Adrenal gland (tissue), 12 donors: ENCODE results near the gene TMEM163. TPM values are rescaled to one million over a fixed set of nuclear protein-coding genes. Genes with fewer than 3 reads are reported as not detected.
"Not testable (repeated sequence)": the region's sequence is repeated elsewhere in the genome, so short reads cannot be mapped to it uniquely, and the experiment has no call there.

ENCODE experiments used
- DNase-seq, 7 donors: peaks; one replicate each; pipeline ENCODE4 v3.0.0-alpha.2; 2019 to 2020
- H3K27ac ChIP-seq, 5 donors: fragments of 200-600 bp; sonication (generic) in 4 of 5; 1 replicate in 3 of 5; 2 replicates in 2 of 5; pipeline versions ENCODE4 v1.5.1 to v1.8.0; 2016 to 2020; ENCODE audit warnings: mild to moderate bottlenecking in 1 of 5
- H3K27me3 ChIP-seq: fragments of 200-600 bp; 2 replicates; pipeline ENCODE4 v1.8.0; 2021
- H3K36me3 ChIP-seq, 2 donors: fragments of 200-600 bp; replicated peaks in 1 of 2; 1 replicate in 1 of 2; 2 replicates in 1 of 2; pipeline versions ENCODE4 v1.5.1 to v1.8.0; 2018 to 2022
- H3K4me1 ChIP-seq, 2 donors: fragments of 200-600 bp; replicated peaks in 1 of 2; 1 replicate in 1 of 2; 2 replicates in 1 of 2; pipeline versions ENCODE4 v1.5.1 to v1.8.0; 2018 to 2021
- H3K4me3 ChIP-seq, 4 donors: fragments of 200-600 bp; sonication (generic) in 3 of 4; one replicate each; pipeline ENCODE4 v1.5.1; 2016 to 2018
- H3K9me3 ChIP-seq, 3 donors: fragments of 200-600 bp; sonication (generic) in 1 of 3; replicated peaks in 1 of 3; 1 replicate in 2 of 3; 2 replicates in 1 of 3; pipeline versions ENCODE4 v1.5.1 to v1.8.0; 2016 to 2021
- POLR2A ChIP-seq, 2 donors: fragments of 450-650 bp; IDR thresholded peaks; one replicate each; pipeline ENCODE4 v1.6.1; 2017; ENCODE audit warnings: antibody characterized with exemption in 2 of 2, mild to moderate bottlenecking in 2 of 2, moderate library complexity in 1 of 2
- WGBS, 4 donors: extraction: QIAGEN DNeasy Blood & Tissue Kit in 2 of 4; methylation state at CpG; one replicate each; pipeline versions ENCODE4 v1.1.5 to v1.1.7; 2013 to 2017; 5-methylcytosine and 5-hydroxymethylcytosine counted together
- intact Hi-C, 2 donors: fragments of 100-400 bp; cut with DNase I; formaldehyde crosslinking; loops; one replicate each; pipeline versions ENCODE4 v1.14.1 to v1.15.0; 2022 to 2023
- polyA plus RNA-seq, 3 donors: library from polyadenylated mRNA; stranded (reverse); fragments of 200-250 nt in 2 of 3; fragments of 350-450 nt in 1 of 3; fragmentation: Illumina TruSeq in 1 of 3; extraction: RNeasy Lipid Tissue Mini Kit (QIAGEN cat#74804) in 1 of 3; gene quantifications; one replicate each; pipeline ENCODE4 v1.2.3, GENCODE V29; 2013 to 2014
- total RNA-seq, 9 donors: library from RNA; depleted of rRNA in 4 of 9; stranded (reverse); fragments of >200 nt in 4 of 9; fragments of 120-200 nt in 1 of 9; fragmentation: NEBNext Ultra II Directional in 1 of 9; extraction: Animal tissue kit (Norgen Biotek cat#: 25700) in 1 of 9; gene quantifications; one replicate each; pipeline versions ENCODE4 v1.1.0 to v1.2.4, GENCODE V29; 2013 to 2023
- TF ChIP-seq, protein P1 (sequence below), 6 experiments: fragments of 450-650 bp in 4 of 6; fragments of 200-600 bp in 2 of 6; sonication (generic) in 1 of 6; IDR thresholded peaks; 1 replicate in 5 of 6; 2 replicates in 1 of 6; pipeline versions ENCODE4 v1.5.1 to v1.8.0; 2016 to 2021; ENCODE audit warnings: antibody characterized with exemption in 6 of 6, mild to moderate bottlenecking in 2 of 6, moderate library complexity in 1 of 6
- donor health status: healthy with polysubstance abuse.
- donor health status: Bipolar disorder and iron deficiency.
- donor health status: DM: yes; HTN: yes; CAD: no.
- donor health status: DM: no; HTN: no; CAD: no.
- donor health status: DM: no; HTN: no; CAD: no.
- donor health status: DM: yes; HTN: yes; CAD: no.

Gene TMEM163
- total and polyA plus RNA-seq, 12 donors = 3.6 to 21.6 (median 9.5) TPM

DNA sequence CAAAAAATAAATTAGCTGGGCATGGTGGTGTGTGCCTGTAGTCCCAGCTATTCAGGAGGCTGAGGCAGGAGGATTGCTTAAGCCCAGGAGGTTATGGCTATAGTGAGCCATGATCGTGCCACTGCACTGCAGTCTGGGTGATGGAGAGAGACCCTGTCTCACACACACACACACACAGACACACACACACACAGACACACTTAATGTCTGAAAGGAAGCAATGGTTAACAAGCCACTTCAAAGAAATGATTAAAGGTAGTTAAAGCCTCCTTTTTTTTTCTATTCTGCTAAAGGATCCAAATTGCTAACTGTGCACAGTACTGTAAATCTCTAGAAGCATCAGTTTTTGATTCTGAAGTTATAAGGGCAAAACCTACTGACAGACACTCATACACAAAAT lies 211.1 kb downstream of the TMEM163 start:
- TF ChIP-seq POLR2A (IDR thresholded peaks at IDR 0.05) = no peak
- TF ChIP-seq, protein P1, sequence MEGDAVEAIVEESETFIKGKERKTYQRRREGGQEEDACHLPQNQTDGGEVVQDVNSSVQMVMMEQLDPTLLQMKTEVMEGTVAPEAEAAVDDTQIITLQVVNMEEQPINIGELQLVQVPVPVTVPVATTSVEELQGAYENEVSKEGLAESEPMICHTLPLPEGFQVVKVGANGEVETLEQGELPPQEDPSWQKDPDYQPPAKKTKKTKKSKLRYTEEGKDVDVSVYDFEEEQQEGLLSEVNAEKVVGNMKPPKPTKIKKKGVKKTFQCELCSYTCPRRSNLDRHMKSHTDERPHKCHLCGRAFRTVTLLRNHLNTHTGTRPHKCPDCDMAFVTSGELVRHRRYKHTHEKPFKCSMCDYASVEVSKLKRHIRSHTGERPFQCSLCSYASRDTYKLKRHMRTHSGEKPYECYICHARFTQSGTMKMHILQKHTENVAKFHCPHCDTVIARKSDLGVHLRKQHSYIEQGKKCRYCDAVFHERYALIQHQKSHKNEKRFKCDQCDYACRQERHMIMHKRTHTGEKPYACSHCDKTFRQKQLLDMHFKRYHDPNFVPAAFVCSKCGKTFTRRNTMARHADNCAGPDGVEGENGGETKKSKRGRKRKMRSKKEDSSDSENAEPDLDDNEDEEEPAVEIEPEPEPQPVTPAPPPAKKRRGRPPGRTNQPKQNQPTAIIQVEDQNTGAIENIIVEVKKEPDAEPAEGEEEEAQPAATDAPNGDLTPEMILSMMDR (IDR thresholded peaks at IDR 0.05) = no peak
- 79 to 100% (median 95%) methylated on average over 1 of the region's 1 CpG for WGBS, 4 donors
- Histone ChIP-seq H3K27me3 (no peaks in the 10 kb centered on the region), H3K9me3 (no peaks in the 10 kb centered on the region), H3K4me3 (no peak overlapping the region), H3K36me3 (no peaks in the 10 kb centered on the region), H3K27ac (no peak overlapping the region), H3K4me1 (no peaks in the 10 kb centered on the region)
- intact Hi-C loops = no loop called here
- no peak for DNase-seq

DNA sequence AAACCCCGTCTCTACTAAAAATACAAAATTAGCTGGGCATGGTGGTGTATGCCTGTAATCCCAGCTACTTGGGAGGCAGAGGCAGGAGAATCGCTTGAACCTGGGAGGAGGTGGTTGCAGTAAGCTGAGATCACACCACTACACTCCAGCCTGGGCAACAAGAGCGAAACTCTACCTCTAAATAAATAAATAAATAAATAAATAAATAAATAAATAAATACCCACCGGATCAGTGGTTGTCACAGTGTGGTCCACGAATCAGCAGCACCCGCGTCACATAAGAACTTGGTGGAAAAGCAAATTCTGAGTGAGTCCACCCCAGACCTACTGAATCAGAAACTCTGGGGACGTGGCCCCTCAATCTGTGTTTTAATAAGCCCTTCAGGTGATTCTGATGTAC lies 211.6 kb downstream of the TMEM163 start:
- H3K4me1 ChIP-seq, H3K4me3 ChIP-seq, DNase-seq, H3K36me3 ChIP-seq, H3K27ac ChIP-seq, H3K9me3 ChIP-seq, intact Hi-C loops, H3K27me3 ChIP-seq: not testable (repeated sequence)
- WGBS, 4 donors = 93 to 97% (median 95%) methylated on average over 8 of the region's 8 CpGs

DNA sequence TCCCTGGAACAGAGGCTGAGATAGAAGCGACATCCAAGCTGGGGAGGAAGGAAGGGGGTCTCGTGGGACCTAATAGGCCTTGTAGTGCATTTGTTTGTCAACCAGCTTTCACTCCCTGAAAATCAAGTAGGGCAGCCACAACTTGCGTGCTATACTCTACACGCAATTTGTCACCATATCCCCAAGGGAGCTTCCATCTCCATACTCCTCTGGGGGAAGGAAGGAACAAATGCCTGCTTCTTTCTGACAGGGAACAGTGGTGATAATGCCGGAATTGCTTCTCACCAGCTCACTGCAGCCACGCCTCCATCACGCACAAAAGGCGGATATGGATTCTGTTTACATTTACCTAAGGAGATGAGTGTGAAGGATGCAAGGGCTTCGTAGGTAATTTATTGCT lies 213.4 kb downstream of the TMEM163 start:
- H3K36me3 ChIP-seq = no peaks in the 10 kb centered on the region
- H3K4me3 ChIP-seq = no peak overlapping the region
- H3K27me3 ChIP-seq = no peaks in the 10 kb centered on the region
- H3K27ac ChIP-seq = no peak overlapping the region
- DNase-seq = no peak
- H3K4me1 ChIP-seq = no peaks in the 10 kb centered on the region
- 81 to 90% (median 86%) methylated on average over 7 to 9 of the region's 9 CpGs for WGBS, 4 donors
- H3K9me3 ChIP-seq = no peaks in the 10 kb centered on the region
- intact Hi-C loops = no loop called here
- no peak for TF ChIP-seq POLR2A (IDR thresholded peaks at IDR 0.05)
- TF ChIP-seq, protein P1 (IDR thresholded peaks at IDR 0.05) = no peak

DNA sequence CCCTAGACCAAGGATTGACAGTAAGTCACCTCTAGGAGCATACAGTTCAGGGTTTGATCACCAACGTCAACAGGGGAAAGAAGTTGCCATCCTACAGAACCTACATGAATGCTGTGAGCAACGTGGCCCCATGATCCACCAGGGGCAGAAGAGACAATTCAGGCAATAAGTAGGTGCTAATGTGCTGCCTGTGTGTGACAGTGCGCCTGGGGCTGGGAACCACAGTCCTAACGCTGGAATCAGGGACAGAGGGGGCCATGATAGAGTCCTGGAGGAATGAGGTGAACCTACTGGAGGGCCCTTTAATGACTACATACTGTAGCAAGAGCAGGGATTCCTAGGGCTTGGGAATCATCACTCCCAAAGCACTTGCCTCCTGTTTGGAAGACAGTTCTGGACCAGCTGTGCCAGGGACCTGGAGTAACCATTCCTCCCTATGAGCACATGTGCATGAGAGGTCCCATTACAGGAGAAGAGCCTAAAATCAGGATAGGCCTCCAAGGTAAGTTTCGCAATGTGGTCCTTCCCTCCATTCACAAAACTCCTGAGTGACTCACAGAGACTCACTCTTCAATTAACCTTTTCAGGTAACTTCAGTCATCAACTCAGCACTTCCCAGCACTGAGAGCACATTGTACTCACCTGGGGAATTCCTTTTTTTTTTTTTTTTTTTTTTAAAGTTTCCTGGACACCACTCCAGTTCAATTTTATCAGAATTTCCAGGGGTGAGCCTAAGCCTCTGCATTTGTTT lies 214.0 kb downstream of the TMEM163 start:
- no peak for DNase-seq
- Histone ChIP-seq H3K36me3 (no peaks in the 10 kb centered on the region), H3K9me3 (no peaks in the 10 kb centered on the region), H3K4me3 (no peak overlapping the region), H3K27ac (no peak overlapping the region), H3K27me3 (no peaks in the 10 kb centered on the region), H3K4me1 (no peaks in the 10 kb centered on the region)
- intact Hi-C loops = no loop called here
- WGBS, 4 donors = 72 to 85% (median 77%) methylated on average over 5 of the region's 5 CpGs
- TF ChIP-seq, protein P1 (IDR thresholded peaks at IDR 0.05) = no peak
- no peak for TF ChIP-seq POLR2A (IDR thresholded peaks at IDR 0.05)

DNA sequence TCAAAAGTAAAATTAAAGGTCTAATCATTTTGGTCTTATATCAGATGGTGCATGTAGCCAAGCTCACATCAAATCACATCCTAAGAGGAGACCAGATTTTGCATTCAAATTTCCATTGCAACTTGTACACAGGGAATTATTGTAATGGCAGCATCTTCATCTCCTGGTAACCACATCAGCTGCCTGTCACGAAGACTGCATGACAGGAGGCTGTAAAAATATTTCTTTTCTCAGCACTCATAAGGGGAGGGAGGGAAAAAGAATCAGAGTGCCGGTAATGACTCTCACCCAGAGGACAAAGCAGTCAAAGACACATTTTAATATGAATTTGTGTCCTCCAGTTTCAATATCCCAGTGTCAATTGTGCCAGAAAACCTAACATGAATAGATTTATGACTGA lies 216.7 kb downstream of the TMEM163 start:
- DNase-seq = no peak
- Histone ChIP-seq H3K36me3 (no peaks in the 10 kb centered on the region), H3K27me3 (no peaks in the 10 kb centered on the region), H3K27ac (no peak overlapping the region), H3K9me3 (no peaks in the 10 kb centered on the region), H3K4me1 (no peaks in the 10 kb centered on the region), H3K4me3 (no peak overlapping the region)
- intact Hi-C loops = no loop called here
- TF ChIP-seq, protein P1 (IDR thresholded peaks at IDR 0.05) = no peak
- TF ChIP-seq POLR2A (IDR thresholded peaks at IDR 0.05) = no peak
- 70 to 82% (median 74%) methylated on average over 2 of the region's 2 CpGs for WGBS, 4 donors
